ENCODE measurements around the gene DNM3. TPM values are rescaled to one million over a fixed set of nuclear protein-coding genes. Genes with fewer than 3 reads are reported as not detected.

The DNM3 gene
- polyA plus RNA-seq, 3 donors, result 0.15 TPM; not detected in 2

DNA sequence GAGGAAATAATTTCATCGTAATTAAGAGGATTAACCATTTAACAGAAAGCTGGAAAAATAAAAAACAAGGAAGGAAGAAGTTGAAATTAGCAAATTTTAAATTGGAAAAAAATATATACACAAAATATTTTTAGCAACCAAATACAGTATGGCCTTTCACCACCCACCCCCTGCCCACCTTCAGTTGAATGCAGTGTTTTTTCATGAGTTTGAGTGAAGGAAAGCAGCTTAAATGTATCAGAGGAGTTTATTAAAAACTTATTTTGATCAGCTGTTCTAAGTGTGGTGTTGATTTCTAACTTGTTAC lies 249.2 kb downstream of the DNM3 start:
- H3K27me3 Mint-ChIP-seq (ENCODE audit: low read depth in 3 of 3), result peaks cover 0 to 4% (median 0%) of the 10 kb centered on the region in 3 donors
- no peak overlapping the region for H3K4me2 ChIP-seq (replicated peaks; ENCODE audit: extremely low read depth, low read length, poor library complexity, severe bottlenecking)
- no peaks in the 10 kb centered on the region for H3K36me3 ChIP-seq (replicated peaks in 1 of 2; ENCODE audit: control insufficient read depth in 1 of 2, insufficient read depth in 2 of 2, low read length in 2 of 2)
- intact Hi-C loops (cut with micrococcal nuclease), result no loop called here
- no peak overlapping the region for H3K27ac ChIP-seq (ENCODE audit: low read depth in 1 of 2, low read length in 2 of 2)
- no peaks in the 10 kb centered on the region for H3K4me1 ChIP-seq (ENCODE audit: control insufficient read depth in 1 of 2, insufficient read depth in 2 of 2, low read length in 2 of 2)
- no peaks in the 10 kb centered on the region for H3K27me3 ChIP-seq (ENCODE audit: control insufficient read depth in 2 of 2, insufficient read depth in 2 of 2, low read length in 2 of 2)
- peaks cover 0 to 2% (median 0%) of the 10 kb centered on the region in 7 donors for H3K9me3 Mint-ChIP-seq
- no peaks in the 10 kb centered on the region for H3K36me3 Mint-ChIP-seq
- H3K9ac ChIP-seq (ENCODE audit: insufficient read depth, low read length, poor library complexity, severe bottlenecking), result no peak overlapping the region
- H3K4me3 ChIP-seq (replicated peaks in 1 of 3; ENCODE audit: low read depth in 2 of 3, low read length in 3 of 3), result no peak overlapping the region
- H4K20me1 ChIP-seq (ENCODE audit: insufficient read depth, low read length), result no peaks in the 10 kb centered on the region
- H3K27ac Mint-ChIP-seq, result no peak overlapping the region
- no peak overlapping the region for H3K4me3 Mint-ChIP-seq
- TF ChIP-seq, protein P1, sequence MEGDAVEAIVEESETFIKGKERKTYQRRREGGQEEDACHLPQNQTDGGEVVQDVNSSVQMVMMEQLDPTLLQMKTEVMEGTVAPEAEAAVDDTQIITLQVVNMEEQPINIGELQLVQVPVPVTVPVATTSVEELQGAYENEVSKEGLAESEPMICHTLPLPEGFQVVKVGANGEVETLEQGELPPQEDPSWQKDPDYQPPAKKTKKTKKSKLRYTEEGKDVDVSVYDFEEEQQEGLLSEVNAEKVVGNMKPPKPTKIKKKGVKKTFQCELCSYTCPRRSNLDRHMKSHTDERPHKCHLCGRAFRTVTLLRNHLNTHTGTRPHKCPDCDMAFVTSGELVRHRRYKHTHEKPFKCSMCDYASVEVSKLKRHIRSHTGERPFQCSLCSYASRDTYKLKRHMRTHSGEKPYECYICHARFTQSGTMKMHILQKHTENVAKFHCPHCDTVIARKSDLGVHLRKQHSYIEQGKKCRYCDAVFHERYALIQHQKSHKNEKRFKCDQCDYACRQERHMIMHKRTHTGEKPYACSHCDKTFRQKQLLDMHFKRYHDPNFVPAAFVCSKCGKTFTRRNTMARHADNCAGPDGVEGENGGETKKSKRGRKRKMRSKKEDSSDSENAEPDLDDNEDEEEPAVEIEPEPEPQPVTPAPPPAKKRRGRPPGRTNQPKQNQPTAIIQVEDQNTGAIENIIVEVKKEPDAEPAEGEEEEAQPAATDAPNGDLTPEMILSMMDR (IDR thresholded peaks at IDR 0.05), result no peak
- no peaks in the 10 kb centered on the region for H3K79me2 ChIP-seq (ENCODE audit: insufficient read depth, low read length)
- H3K4me1 Mint-ChIP-seq, result peaks cover 2% of the 10 kb centered on the region
- H3K9me3 ChIP-seq (replicated peaks in 1 of 2; ENCODE audit: control insufficient read depth in 1 of 2, insufficient read depth in 1 of 2, low read length in 2 of 2), result no peaks in the 10 kb centered on the region
- no CpG with 5 or more reads among the region's 1 CpG for WGBS (ENCODE audit: insufficient coverage)
- H2AFZ ChIP-seq (ENCODE audit: insufficient read depth, low read depth, low read length, poor library complexity, severe bottlenecking), result no peak overlapping the region
- no peak for DNase-seq

- no CpG with 5 or more reads among the region's 2 CpGs for WGBS (ENCODE audit: insufficient coverage)
- Histone ChIP-seq H2AFZ (ENCODE audit: insufficient read depth, low read depth, low read length, poor library complexity, severe bottlenecking) (no peak overlapping the region), H3K9me3 (replicated peaks in 1 of 2; ENCODE audit: control insufficient read depth in 1 of 2, insufficient read depth in 1 of 2, low read length in 2 of 2) (no peaks in the 10 kb centered on the region), H3K27me3 (ENCODE audit: control insufficient read depth in 2 of 2, insufficient read depth in 2 of 2, low read length in 2 of 2) (no peaks in the 10 kb centered on the region), H3K4me3 (replicated peaks in 1 of 3; ENCODE audit: low read depth in 2 of 3, low read length in 3 of 3) (no peak overlapping the region), H3K36me3 (replicated peaks in 1 of 2; ENCODE audit: control insufficient read depth in 1 of 2, insufficient read depth in 2 of 2, low read length in 2 of 2) (no peaks in the 10 kb centered on the region), H3K27ac (ENCODE audit: low read depth in 1 of 2, low read length in 2 of 2) (no peak overlapping the region), H4K20me1 (ENCODE audit: insufficient read depth, low read length) (no peaks in the 10 kb centered on the region), H3K9ac (ENCODE audit: insufficient read depth, low read length, poor library complexity, severe bottlenecking) (no peak overlapping the region), H3K4me2 (replicated peaks; ENCODE audit: extremely low read depth, low read length, poor library complexity, severe bottlenecking) (no peak overlapping the region), H3K79me2 (ENCODE audit: insufficient read depth, low read length) (no peaks in the 10 kb centered on the region), H3K4me1 (ENCODE audit: control insufficient read depth in 1 of 2, insufficient read depth in 2 of 2, low read length in 2 of 2) (no peaks in the 10 kb centered on the region)
- Mint-ChIP-seq H3K4me1 (no peaks in the 10 kb centered on the region), H3K27ac (peak overlapping the region in 1 of 7 donors; percentile 26), H3K4me3 (no peak overlapping the region), H3K27me3 (ENCODE audit: low read depth in 3 of 3) (peaks cover 0 to 6% (median 2%) of the 10 kb centered on the region in 3 donors), H3K9me3 (peaks cover 0 to 2% (median 0%) of the 10 kb centered on the region in 7 donors), H3K36me3 (no peaks in the 10 kb centered on the region)
- DNase-seq, result no peak
- TF ChIP-seq, protein P1 (IDR thresholded peaks at IDR 0.05), result no peak
- intact Hi-C loops (cut with micrococcal nuclease), result no loop called here
Measured at GRCh38 chr1:172095846-172096245, 254.5 kb downstream of the DNM3 start.
